Activated CD4-positive, CD25-positive, alpha-beta regulatory T cell treated with anti-CD3 and anti-CD28 coated beads, Interleukin-2, amount 50 U/mL, for 16 hours (primary cell): Measurements from ENCODE around the gene TLR6.
"Not testable (repeated sequence)": the region's sequence is repeated elsewhere in the genome, so short reads cannot be mapped to it uniquely, and the experiment has no call there.

ENCODE experiments used
- DNase-seq: peaks from one replicate; pipeline ENCODE4 v3.0.0-alpha.2; 2020; ENCODE audit warnings: low read depth, low spot score

The TLR6 gene

GRCh38 chr4:38787693-38788092, 68.9 kb downstream of the TLR6 start:
- DNase-seq: no peak

GRCh38 chr4:38785901-38786402, 70.7 kb downstream of the TLR6 start:
- DNase-seq: no peak

GRCh38 chr4:38785041-38785790, 71.4 kb downstream of the TLR6 start:
- no peak for DNase-seq

- no peak for DNase-seq
Measured at GRCh38 chr4:38784141-38784540, 72.5 kb downstream of the TLR6 start.

GRCh38 chr4:38783109-38783460, 73.5 kb downstream of the TLR6 start:
- DNase-seq: no peak

- DNase-seq: no peak
Measured at GRCh38 chr4:38782452-38783108, 74.0 kb downstream of the TLR6 start, which contains the start of gene TLR10. TSS of gene TLR10 (minus strand) at chr4:38782990. CDS start at chr4:38775590, 7,400 bp downstream.

- no peak for DNase-seq
Measured at GRCh38 chr4:38781854-38782261, 74.8 kb downstream of the TLR6 start.

GRCh38 chr4:38780833-38781484, 75.7 kb downstream of the TLR6 start:
- no peak for DNase-seq

GRCh38 chr4:38779790-38780189, 76.8 kb downstream of the TLR6 start:
- no peak for DNase-seq

- not testable (repeated sequence) for DNase-seq
Measured at GRCh38 chr4:38777925-38778324, 78.7 kb downstream of the TLR6 start.

GRCh38 chr4:38775326-38775725, 81.3 kb downstream of the TLR6 start:
- no peak for DNase-seq

- DNase-seq: no peak
Measured at GRCh38 chr4:38774181-38774955, 82.2 kb downstream of the TLR6 start.
